HEK293T (cell line): ENCODE results near the gene PTGR3.

Experiments used
- ARNT ChIP-seq: fragments of 450-650 bp; IDR thresholded peaks from 2 replicates; pipeline ENCODE4 v1.6.1; 2017; ENCODE audit warnings: mild to moderate bottlenecking
- BHLHE40 ChIP-seq: fragments of 450-650 bp; IDR thresholded peaks from 2 replicates; pipeline ENCODE4 v1.6.1; 2016; ENCODE audit warnings: mild to moderate bottlenecking, moderate library complexity, borderline replicate concordance
- ELF4 ChIP-seq: fragments of 450-650 bp; IDR thresholded peaks from 2 replicates; pipeline ENCODE4 v1.6.1; 2017; ENCODE audit warnings: antibody characterized with exemption
- FOXA1 ChIP-seq: fragments of 450-650 bp; IDR thresholded peaks from 2 replicates; pipeline ENCODE4 v1.6.1; 2016; ENCODE audit warnings: mild to moderate bottlenecking
- HDGF ChIP-seq: fragments of 450-650 bp; IDR thresholded peaks from 2 replicates; pipeline ENCODE4 v1.6.1; 2017; ENCODE audit warnings: antibody characterized with exemption, borderline replicate concordance
- SP1 ChIP-seq: fragments of 450-650 bp; IDR thresholded peaks from 2 replicates; pipeline ENCODE4 v1.6.1; 2017
- TARDBP ChIP-seq: fragments of 450-650 bp; IDR thresholded peaks from 2 replicates; pipeline ENCODE4 v1.6.1; 2016
- ZNF384 ChIP-seq: fragments of 450-650 bp; IDR thresholded peaks from 2 replicates; pipeline ENCODE4 v1.6.1; 2016

DNA sequence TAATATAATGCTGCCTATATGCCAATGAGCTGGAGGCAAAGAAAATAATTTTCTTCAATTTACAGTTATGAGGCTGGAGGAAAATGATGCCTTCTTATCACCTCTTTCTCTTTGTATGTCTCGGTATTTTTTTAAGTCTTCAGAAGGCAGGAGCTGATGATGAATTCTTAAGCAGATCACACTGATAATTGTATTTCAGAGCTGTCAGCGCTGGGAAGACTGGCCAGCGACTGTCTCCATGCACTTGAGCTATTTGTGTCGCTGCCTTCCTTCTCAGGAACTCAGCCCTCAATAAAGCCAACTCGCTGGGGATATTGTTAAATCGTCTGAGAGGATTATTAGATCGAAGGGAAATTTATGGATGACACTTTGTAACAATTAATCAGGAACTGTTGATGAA is 40.3 kb downstream of the PTGR3 start:
- TF ChIP-seq TARDBP (no peak), ZNF384 (no peak), ARNT (no peak), ELF4 (no peak), HDGF (no peak), FOXA1 (no peak), SP1 (no peak), BHLHE40 (no peak)
